Colonic mucosa (tissue), 4 donors: ENCODE results near the gene ALOXE3. TPM values are rescaled to one million over a fixed set of nuclear protein-coding genes. Genes with fewer than 3 reads are reported as not detected.

Experiments
- DNase-seq: peaks from one replicate; pipeline ENCODE4 v3.0.0-alpha.2; 2020
- H3K27ac ChIP-seq: fragments of 200-600 bp; one replicate; pipeline ENCODE4 v1.8.0; 2021
- H3K27me3 ChIP-seq: fragments of 200-600 bp; one replicate; pipeline ENCODE4 v1.8.0; 2021
- H3K36me3 ChIP-seq: fragments of 200-600 bp; one replicate; pipeline ENCODE4 v1.8.0; 2021
- H3K4me1 ChIP-seq: fragments of 200-600 bp; one replicate; pipeline ENCODE4 v1.8.0; 2021; ENCODE audit warnings: mild to moderate bottlenecking
- H3K4me3 ChIP-seq: fragments of 200-600 bp; one replicate; pipeline ENCODE4 v1.8.0; 2021
- H3K9ac ChIP-seq, 2 donors: one replicate each; pipeline ENCODE4 v1.7.0; 2013; ENCODE audit warnings: control low read depth in 2 of 2, low read depth in 2 of 2, low read length in 2 of 2
- H3K9me3 ChIP-seq: fragments of 200-600 bp; one replicate; pipeline ENCODE4 v1.8.0; 2021
- intact Hi-C: fragments of 100-400 bp; cut with DNase I; formaldehyde crosslinking; loops from one replicate; pipeline ENCODE4 v1.14.1; 2022
- total RNA-seq, 2 donors: library from RNA; stranded (reverse); fragmentation: NEBNext Ultra II Directional in 1 of 2; extraction: Animal tissue kit (Norgen Biotek cat#: 25700) in 1 of 2; gene quantifications; one replicate each; pipeline ENCODE4 v1.2.1, GENCODE V29; 2021
- TF ChIP-seq, protein P1 (sequence below): fragments of 200-600 bp; IDR thresholded peaks from one replicate; pipeline ENCODE4 v1.8.0; 2022; ENCODE audit warnings: antibody characterized with exemption, mild to moderate bottlenecking
- donor health status: healthy.
- donor health status: DM: no; HTN: no; CAD: no.
- donor health status: DM: no; HTN: no; CAD: no.

Gene ALOXE3
- total RNA-seq, 2 donors from 2014 or later, result not detected

DNA sequence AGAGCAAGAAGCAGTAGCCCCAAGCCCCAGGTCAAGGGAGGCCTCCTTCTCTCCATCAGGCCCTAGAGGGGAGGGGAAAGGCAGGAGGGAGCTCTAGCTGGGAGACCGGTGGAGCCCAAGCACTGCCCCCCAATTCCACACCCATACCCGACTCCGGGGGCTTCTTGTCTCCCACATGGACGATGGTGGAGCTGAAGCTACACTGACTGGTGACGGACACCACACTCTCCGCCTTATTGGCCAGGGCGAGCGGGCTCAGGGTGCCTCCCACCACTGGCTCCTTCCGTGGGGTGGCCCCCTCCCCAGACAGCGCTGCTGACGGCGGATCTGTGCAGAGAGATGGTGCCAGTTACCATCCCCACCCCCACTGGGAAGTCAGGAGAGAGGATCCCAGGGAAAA, 27.5 kb upstream of the ALOXE3 start:
- TF ChIP-seq, protein P1, sequence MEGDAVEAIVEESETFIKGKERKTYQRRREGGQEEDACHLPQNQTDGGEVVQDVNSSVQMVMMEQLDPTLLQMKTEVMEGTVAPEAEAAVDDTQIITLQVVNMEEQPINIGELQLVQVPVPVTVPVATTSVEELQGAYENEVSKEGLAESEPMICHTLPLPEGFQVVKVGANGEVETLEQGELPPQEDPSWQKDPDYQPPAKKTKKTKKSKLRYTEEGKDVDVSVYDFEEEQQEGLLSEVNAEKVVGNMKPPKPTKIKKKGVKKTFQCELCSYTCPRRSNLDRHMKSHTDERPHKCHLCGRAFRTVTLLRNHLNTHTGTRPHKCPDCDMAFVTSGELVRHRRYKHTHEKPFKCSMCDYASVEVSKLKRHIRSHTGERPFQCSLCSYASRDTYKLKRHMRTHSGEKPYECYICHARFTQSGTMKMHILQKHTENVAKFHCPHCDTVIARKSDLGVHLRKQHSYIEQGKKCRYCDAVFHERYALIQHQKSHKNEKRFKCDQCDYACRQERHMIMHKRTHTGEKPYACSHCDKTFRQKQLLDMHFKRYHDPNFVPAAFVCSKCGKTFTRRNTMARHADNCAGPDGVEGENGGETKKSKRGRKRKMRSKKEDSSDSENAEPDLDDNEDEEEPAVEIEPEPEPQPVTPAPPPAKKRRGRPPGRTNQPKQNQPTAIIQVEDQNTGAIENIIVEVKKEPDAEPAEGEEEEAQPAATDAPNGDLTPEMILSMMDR, result no peak
- no peaks in the 10 kb centered on the region for H3K27me3 ChIP-seq
- no peaks in the 10 kb centered on the region for H3K9me3 ChIP-seq
- H3K27ac ChIP-seq, result no peak overlapping the region
- H3K4me1 ChIP-seq, result peaks cover 5% of the 10 kb centered on the region
- intact Hi-C loops, result no loop called here
- peaks cover 38% of the 10 kb centered on the region for H3K36me3 ChIP-seq
- H3K9ac ChIP-seq, result no peak overlapping the region
- H3K4me3 ChIP-seq, result no peak overlapping the region
- DNase-seq, result no peak

DNA sequence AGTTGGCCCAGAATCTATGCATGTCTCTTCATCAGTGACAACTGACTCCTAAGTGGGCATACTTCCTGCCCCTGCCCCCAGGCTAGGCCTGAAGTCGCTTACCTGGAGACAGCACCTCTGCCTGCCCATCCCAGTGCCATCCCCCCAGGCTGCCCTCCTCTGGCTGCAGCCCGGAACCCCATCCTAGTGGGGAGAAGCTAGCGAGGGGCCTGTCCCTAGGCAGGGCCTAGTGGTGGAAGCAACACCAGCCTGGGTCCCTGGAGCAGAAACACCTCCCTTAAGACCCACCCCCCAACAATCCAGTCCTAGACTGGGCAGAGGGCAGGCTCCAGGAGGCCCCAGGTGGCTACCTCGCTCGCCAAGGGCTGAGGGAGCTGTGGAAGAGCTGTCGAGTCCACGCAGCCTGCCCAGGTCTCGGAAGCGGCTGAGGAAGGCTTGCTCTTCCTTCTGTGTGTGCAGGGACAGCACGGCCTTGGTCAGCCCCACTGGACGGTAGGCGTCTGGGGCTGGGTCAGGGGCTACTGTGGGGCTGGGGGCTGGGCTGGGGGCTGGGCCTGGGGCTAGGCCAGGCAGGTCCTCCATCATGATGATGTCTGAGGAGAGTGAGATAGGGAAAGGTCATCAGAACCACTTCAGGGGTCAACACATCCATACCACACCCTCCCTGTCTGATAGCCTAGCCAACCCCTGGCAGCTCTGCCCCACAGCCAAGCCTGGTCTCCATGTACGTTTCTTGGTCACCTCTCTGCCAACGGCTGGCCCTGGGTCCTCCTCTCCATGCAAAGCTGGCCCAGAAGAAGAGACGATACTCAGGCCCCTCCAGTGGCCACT, 26.3 kb upstream of the ALOXE3 start:
- no peak overlapping the region for H3K9ac ChIP-seq
- H3K36me3 ChIP-seq, result peaks cover 36% of the 10 kb centered on the region
- H3K27ac ChIP-seq, result no peak overlapping the region
- TF ChIP-seq, protein P1, result no peak
- intact Hi-C loops, result no loop called here
- no peak for DNase-seq
- no peaks in the 10 kb centered on the region for H3K27me3 ChIP-seq
- no peaks in the 10 kb centered on the region for H3K4me1 ChIP-seq
- H3K4me3 ChIP-seq, result no peak overlapping the region
- H3K9me3 ChIP-seq, result no peaks in the 10 kb centered on the region

DNA sequence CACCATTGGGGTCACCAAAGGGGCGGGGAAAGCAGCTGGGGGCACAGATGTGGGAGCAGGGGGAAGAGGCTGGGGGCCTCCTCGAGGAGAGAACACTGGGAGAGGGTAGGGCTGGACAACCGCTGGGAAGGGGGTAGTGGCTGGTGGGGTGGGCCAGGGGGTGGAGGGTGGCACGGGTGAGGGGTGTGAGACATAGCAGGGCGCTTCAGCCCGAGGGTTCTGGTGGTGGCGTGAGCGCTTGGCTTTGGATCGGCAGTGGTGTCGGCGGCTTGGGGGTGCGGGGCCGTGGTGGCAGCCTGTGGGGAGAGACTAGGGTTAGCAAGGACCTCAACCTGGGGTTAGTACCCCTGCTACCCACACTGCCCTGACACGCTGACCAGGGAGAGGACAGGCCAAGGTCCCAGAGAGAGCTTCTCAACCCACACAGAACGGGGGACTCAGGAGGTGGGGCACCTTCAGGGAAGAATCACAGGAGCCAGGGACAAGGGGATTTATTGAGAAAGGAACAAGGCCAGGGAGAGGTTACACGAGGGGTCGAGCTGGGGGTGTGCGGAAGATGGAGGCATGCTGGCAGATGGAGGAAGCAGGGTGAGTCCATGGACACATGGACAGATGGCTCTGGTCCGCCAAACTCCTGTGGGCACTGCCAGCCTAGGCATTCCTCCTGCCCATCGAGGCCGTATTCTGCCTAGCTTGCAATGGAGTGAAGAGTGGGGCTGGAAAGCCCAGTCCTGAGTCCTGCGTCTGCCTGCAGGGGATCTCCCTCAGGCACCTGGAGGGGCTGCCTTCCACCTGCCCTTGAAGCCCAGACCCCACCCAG, 25.5 kb upstream of the ALOXE3 start:
- no peak overlapping the region for H3K9ac ChIP-seq
- TF ChIP-seq, protein P1, result no peak
- H3K27me3 ChIP-seq, result no peaks in the 10 kb centered on the region

DNA sequence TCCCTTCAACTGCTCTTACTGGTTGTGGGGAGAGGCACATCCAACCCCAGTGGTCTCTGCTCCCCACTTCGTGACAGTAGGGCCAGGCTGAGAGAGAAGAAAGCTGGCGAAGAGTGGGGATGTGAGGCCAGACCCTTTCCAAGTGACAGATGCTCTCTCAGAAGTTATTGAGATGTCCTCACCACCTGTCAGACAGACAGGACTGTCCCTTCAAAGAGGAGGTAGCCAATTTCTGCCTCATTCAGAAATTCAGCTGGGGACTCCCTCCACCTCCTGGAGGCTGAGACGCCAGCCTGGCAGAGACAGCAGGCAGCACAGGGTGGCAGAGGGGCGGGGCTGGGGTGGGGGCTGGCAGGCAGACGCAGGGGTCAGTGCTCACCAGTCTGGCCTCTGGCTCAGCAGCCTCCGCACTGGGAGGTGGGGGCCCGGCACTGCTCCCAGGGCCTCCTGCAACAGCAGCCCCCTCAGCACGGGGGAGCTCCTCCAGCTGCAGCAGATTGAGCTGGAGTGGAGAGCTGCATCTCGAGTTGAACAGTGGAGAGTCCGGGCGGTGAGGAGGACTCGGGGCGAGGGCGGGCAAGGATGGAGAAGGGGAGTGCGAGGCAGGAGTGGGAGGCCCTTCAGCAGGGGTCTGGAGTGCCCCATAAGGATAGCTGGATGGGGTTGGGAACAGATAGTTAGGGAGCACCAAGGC, 24.7 kb upstream of the ALOXE3 start:
- H3K27ac ChIP-seq, result no peak overlapping the region

More for the DNA sequence above, 25.5 kb upstream of the ALOXE3 start:
- intact Hi-C loops, result no loop called here
- H3K27ac ChIP-seq, result no peak overlapping the region
- no peak overlapping the region for H3K4me3 ChIP-seq
- DNase-seq, result no peak
- no peaks in the 10 kb centered on the region for H3K9me3 ChIP-seq
- no peaks in the 10 kb centered on the region for H3K4me1 ChIP-seq
- H3K36me3 ChIP-seq, result peaks cover 31% of the 10 kb centered on the region

More for the DNA sequence above, 24.7 kb upstream of the ALOXE3 start:
- intact Hi-C loops, result no loop called here
- Histone ChIP-seq H3K4me1 (no peaks in the 10 kb centered on the region), H3K4me3 (no peak overlapping the region), H3K36me3 (peaks cover 31% of the 10 kb centered on the region), H3K9me3 (no peaks in the 10 kb centered on the region), H3K27me3 (no peaks in the 10 kb centered on the region), H3K9ac (no peak overlapping the region)
- DNase-seq, result no peak
- TF ChIP-seq, protein P1, result no peak
